Measurements from ENCODE around the gene MOB3B.

GRCh38 chr9:27353474-27354229 is 176.0 kb downstream of the MOB3B start:
- TF ChIP-seq, protein P1, sequence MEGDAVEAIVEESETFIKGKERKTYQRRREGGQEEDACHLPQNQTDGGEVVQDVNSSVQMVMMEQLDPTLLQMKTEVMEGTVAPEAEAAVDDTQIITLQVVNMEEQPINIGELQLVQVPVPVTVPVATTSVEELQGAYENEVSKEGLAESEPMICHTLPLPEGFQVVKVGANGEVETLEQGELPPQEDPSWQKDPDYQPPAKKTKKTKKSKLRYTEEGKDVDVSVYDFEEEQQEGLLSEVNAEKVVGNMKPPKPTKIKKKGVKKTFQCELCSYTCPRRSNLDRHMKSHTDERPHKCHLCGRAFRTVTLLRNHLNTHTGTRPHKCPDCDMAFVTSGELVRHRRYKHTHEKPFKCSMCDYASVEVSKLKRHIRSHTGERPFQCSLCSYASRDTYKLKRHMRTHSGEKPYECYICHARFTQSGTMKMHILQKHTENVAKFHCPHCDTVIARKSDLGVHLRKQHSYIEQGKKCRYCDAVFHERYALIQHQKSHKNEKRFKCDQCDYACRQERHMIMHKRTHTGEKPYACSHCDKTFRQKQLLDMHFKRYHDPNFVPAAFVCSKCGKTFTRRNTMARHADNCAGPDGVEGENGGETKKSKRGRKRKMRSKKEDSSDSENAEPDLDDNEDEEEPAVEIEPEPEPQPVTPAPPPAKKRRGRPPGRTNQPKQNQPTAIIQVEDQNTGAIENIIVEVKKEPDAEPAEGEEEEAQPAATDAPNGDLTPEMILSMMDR (IDR thresholded peaks at IDR 0.05) = no peak
- TF ChIP-seq POLR2A (IDR thresholded peaks at IDR 0.05) = no peak
